Colonic mucosa (tissue), 4 donors: Measurements from ENCODE around the gene FBXW4. TPM values are rescaled to one million over a fixed set of nuclear protein-coding genes. Genes with fewer than 3 reads are reported as not detected.

Experiments
- DNase-seq: peaks from one replicate; pipeline ENCODE4 v3.0.0-alpha.2; 2020
- H3K27ac ChIP-seq: fragments of 200-600 bp; one replicate; pipeline ENCODE4 v1.8.0; 2021
- H3K27me3 ChIP-seq: fragments of 200-600 bp; one replicate; pipeline ENCODE4 v1.8.0; 2021
- H3K36me3 ChIP-seq: fragments of 200-600 bp; one replicate; pipeline ENCODE4 v1.8.0; 2021
- H3K4me1 ChIP-seq: fragments of 200-600 bp; one replicate; pipeline ENCODE4 v1.8.0; 2021; ENCODE audit warnings: mild to moderate bottlenecking
- H3K4me3 ChIP-seq: fragments of 200-600 bp; one replicate; pipeline ENCODE4 v1.8.0; 2021
- H3K9ac ChIP-seq, 2 donors: one replicate each; pipeline ENCODE4 v1.7.0; 2013; ENCODE audit warnings: control low read depth in 2 of 2, low read depth in 2 of 2, low read length in 2 of 2
- H3K9me3 ChIP-seq: fragments of 200-600 bp; one replicate; pipeline ENCODE4 v1.8.0; 2021
- CTCF ChIP-seq: fragments of 200-600 bp; IDR thresholded peaks from one replicate; pipeline ENCODE4 v1.8.0; 2022; ENCODE audit warnings: antibody characterized with exemption, mild to moderate bottlenecking
- intact Hi-C: fragments of 100-400 bp; cut with DNase I; formaldehyde crosslinking; loops from one replicate; pipeline ENCODE4 v1.14.1; 2022
- microRNA-seq: library from miRNA; unstranded; fragments of <30 nt; microRNA quantifications from one replicate; pipeline ENCODE4, GENCODE V29; 2019
- total RNA-seq, 2 donors: library from RNA; stranded (reverse); fragmentation: NEBNext Ultra II Directional in 1 of 2; extraction: Animal tissue kit (Norgen Biotek cat#: 25700) in 1 of 2; gene quantifications; one replicate each; pipeline ENCODE4 v1.2.1, GENCODE V29; 2021
- donor health status: healthy.
- donor health status: DM: no; HTN: no; CAD: no.
- donor health status: DM: no; HTN: no; CAD: no.

FBXW4 gene
- total RNA-seq, 2 donors from 2014 or later: 42.5 to 60.7 TPM

GRCh38 chr10:101561068-101561915 lies 133.7 kb downstream of the FBXW4 start:
- H3K9ac ChIP-seq: no peak overlapping the region
- H3K36me3 ChIP-seq: no peaks in the 10 kb centered on the region
- peaks cover 19% of the 10 kb centered on the region for H3K27me3 ChIP-seq
- no peak for TF ChIP-seq CTCF
- intact Hi-C loops: loop anchor here (10.0 kb wide), 1 partner anchor 116 kb away; no protein-coding TSS in a partner anchor
- H3K27ac ChIP-seq: no peak overlapping the region
- H3K4me3 ChIP-seq: no peak overlapping the region
- H3K4me1 ChIP-seq: no peaks in the 10 kb centered on the region
- DNase-seq: no peak
- no peaks in the 10 kb centered on the region for H3K9me3 ChIP-seq

Small RNA genes within 50 kb of the gene (microRNA-seq; reads per million reads assigned to microRNA genes)
- gene MIR3158-1: not detected
- gene MIR3158-2: not detected

Other genes starting within 250 kb of the FBXW4 start
- gene POLL, start 106.9 kb downstream of the FBXW4 start, total RNA-seq: 10 to 100 TPM; 23.3 to 33.9 TPM
- 10 to 100 TPM; 19.2 to 19.4 TPM for gene DPCD, start 106.8 kb downstream of the FBXW4 start, total RNA-seq
- gene FGF8, start 80.9 kb upstream of the FBXW4 start, total RNA-seq: not detected
- gene NPM3, start 88.3 kb upstream of the FBXW4 start, total RNA-seq: 10 to 100 TPM; 14.6 to 73.6 TPM
- gene OGA, start 123.3 kb upstream of the FBXW4 start, total RNA-seq: 10 to 100 TPM; 70.4 to 77.8 TPM
- gene KCNIP2, start 148.6 kb upstream of the FBXW4 start, total RNA-seq: 1 to 10 TPM; 1.5 to 2.8 TPM